GM23248 (cell line): ENCODE data around the gene ERN1. TPM values are rescaled to one million over a fixed set of nuclear protein-coding genes. Genes with fewer than 3 reads are reported as not detected.

Experiments
- DNase-seq: peaks from one replicate; pipeline ENCODE4 v3.0.0-alpha.2; 2015
- H2AFZ ChIP-seq: fragments of 200-600 bp; sonication (generic); 2 replicates; pipeline ENCODE4 v1.6.1; 2016; ENCODE audit warnings: antibody characterized with exemption
- H3F3A ChIP-seq: fragments of 200-600 bp; sonication (generic); 2 replicates; pipeline ENCODE4 v1.6.1; 2016; ENCODE audit warnings: mild to moderate bottlenecking, antibody characterized with exemption, mixed run types; ENCODE audit not compliant: insufficient read depth
- H3K27ac ChIP-seq: fragments of 200-600 bp; sonication (generic); 2 replicates; pipeline ENCODE4 v1.5.1; 2016; ENCODE audit warnings: mild to moderate bottlenecking
- H3K27me3 ChIP-seq: fragments of 200-600 bp; sonication (generic); replicated peaks from 2 replicates; pipeline ENCODE4 v1.6.1; 2016; ENCODE audit warnings: mild to moderate bottlenecking; ENCODE audit not compliant: insufficient read depth
- H3K36me3 ChIP-seq: fragments of 200-600 bp; sonication (generic); 2 replicates; pipeline ENCODE4 v1.6.1; 2016; ENCODE audit warnings: low read depth, mild to moderate bottlenecking
- H3K4me1 ChIP-seq: fragments of 200-600 bp; sonication (generic); 2 replicates; pipeline ENCODE4 v1.6.1; 2016; ENCODE audit warnings: mild to moderate bottlenecking; ENCODE audit not compliant: insufficient read depth
- H3K4me2 ChIP-seq: fragments of 200-600 bp; sonication (generic); one replicate; pipeline ENCODE4 v1.6.1; 2016; ENCODE audit warnings: mild to moderate bottlenecking; ENCODE audit not compliant: unreplicated experiment
- H3K4me3 ChIP-seq: fragments of 200-600 bp; sonication (generic); 2 replicates; pipeline ENCODE4 v1.5.1; 2016; ENCODE audit warnings: mild to moderate bottlenecking
- H3K79me2 ChIP-seq: fragments of 200-600 bp; sonication (generic); 2 replicates; pipeline ENCODE4 v1.6.1; 2016; ENCODE audit warnings: mild to moderate bottlenecking; ENCODE audit not compliant: insufficient read depth
- H3K9ac ChIP-seq: fragments of 200-600 bp; sonication (generic); 2 replicates; pipeline ENCODE4 v1.6.1; 2016; ENCODE audit warnings: mild to moderate bottlenecking
- H3K9me2 ChIP-seq: fragments of 200-600 bp; sonication (generic); 2 replicates; pipeline ENCODE4 v1.6.1; 2016; ENCODE audit warnings: mixed run types, mild to moderate bottlenecking, moderate library complexity; ENCODE audit not compliant: insufficient read depth
- H3K9me3 ChIP-seq: fragments of 200-600 bp; sonication (generic); one replicate; pipeline ENCODE4 v1.6.1; 2017; ENCODE audit warnings: low read depth
- H4K20me1 ChIP-seq: fragments of 200-600 bp; sonication (generic); 2 replicates; pipeline ENCODE4 v1.6.0; 2016; ENCODE audit not compliant: insufficient read depth
- EZH2 ChIP-seq: fragments of 200-600 bp; sonication (generic); IDR thresholded peaks from 2 replicates; pipeline ENCODE4 v1.6.1; 2018; ENCODE audit warnings: antibody characterized with exemption, mild to moderate bottlenecking; ENCODE audit not compliant: insufficient read depth, poor library complexity, severe bottlenecking
- EZH2phosphoT487 ChIP-seq: fragments of 200-600 bp; sonication (generic); IDR thresholded peaks from 2 replicates; pipeline ENCODE4 v1.6.1; 2018; ENCODE audit warnings: antibody characterized with exemption, moderate library complexity, mild to moderate bottlenecking, low read depth; ENCODE audit not compliant: insufficient read depth
- WGBS, 2 experiments: methylation state at CpG; one replicate each; pipeline ENCODE4 v1.1.6; 2015 to 2017; ENCODE audit warnings: low lambda C conversion rate in 2 of 2, low coverage in 1 of 2; ENCODE audit errors: missing lambda C conversion rate in 2 of 2; 5-methylcytosine and 5-hydroxymethylcytosine counted together
- in situ Hi-C: fragments of 300-500 bp; cut with MboI; formaldehyde crosslinking; loops from 2 replicates; pipeline ENCODE4 v1.15.0; 2020
- polyA plus RNA-seq: library from polyadenylated mRNA; unstranded; fragments of >200 nt; fragmentation: Nextera tagmentation; extraction: Ambion mirVana; gene quantifications from 2 replicates; pipeline ENCODE4 v1.2.1, GENCODE V29; 2016
- total RNA-seq: library from RNA; depleted of rRNA; stranded (reverse); fragments of >200 nt; shearing (Covaris generic); gene quantifications from 2 replicates; pipeline ENCODE4 v1.2.3, GENCODE V29; 2014

Gene ERN1
- total and polyA plus RNA-seq, 2 experiments from 2014 or later: 5.8 to 9.9 TPM

DNA sequence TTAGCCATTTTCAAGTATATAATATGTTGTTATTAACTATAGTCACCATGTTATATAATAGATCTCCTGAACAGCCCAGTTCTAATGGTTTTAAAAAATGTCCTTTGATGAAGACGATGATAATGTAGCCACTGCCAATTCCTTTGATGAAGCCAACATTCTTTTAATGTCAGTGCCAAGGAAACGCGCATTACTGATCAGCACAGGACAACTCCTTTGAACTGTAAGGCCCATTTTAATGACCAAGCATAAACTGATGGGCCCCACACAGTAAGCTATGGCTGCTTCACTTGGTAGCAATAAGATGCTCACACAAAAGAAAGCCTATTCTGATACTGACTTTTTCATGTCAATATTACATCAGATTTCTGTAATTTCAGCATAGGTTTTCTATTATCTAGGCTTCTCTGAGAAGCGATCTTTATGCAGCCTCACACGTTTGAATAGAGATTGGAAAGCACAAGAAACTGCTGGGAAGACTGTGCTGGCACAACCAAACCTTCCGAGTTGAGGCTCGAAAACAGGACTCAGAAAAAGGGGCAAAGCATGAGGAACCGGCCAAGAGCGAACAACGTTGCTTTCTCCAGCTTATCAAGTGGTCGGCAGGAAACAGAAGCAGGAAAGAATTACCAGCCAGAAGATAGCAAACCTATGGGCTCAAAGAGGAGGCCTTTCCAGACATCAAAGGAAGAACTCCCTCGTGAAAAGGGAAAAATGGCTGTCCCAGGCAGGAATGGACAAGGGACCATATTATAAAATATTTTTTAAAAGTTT is 19.4 kb downstream of the ERN1 start:
- in situ Hi-C loops: no loop called here
- peaks cover 86% of the 10 kb centered on the region for H3K79me2 ChIP-seq
- peaks cover 17% of the 10 kb centered on the region for H3K4me1 ChIP-seq
- no peaks in the 10 kb centered on the region for H3K9me3 ChIP-seq
- peaks cover 17% of the 10 kb centered on the region for H3F3A ChIP-seq
- no peak overlapping the region for H2AFZ ChIP-seq
- H3K27ac ChIP-seq: no peak overlapping the region
- H3K9me2 ChIP-seq: no peaks in the 10 kb centered on the region
- H3K4me3 ChIP-seq: no peak overlapping the region
- no peak for DNase-seq
- no peaks in the 10 kb centered on the region for H4K20me1 ChIP-seq
- H3K27me3 ChIP-seq: no peaks in the 10 kb centered on the region
- TF ChIP-seq EZH2: no peak
- TF ChIP-seq EZH2phosphoT487: no peak
- H3K36me3 ChIP-seq: no peaks in the 10 kb centered on the region
- WGBS, 2 experiments: 87 to 91% methylated on average over 12 of the region's 12 CpGs
- H3K9ac ChIP-seq: no peak overlapping the region
- H3K4me2 ChIP-seq: no peak overlapping the region

DNA sequence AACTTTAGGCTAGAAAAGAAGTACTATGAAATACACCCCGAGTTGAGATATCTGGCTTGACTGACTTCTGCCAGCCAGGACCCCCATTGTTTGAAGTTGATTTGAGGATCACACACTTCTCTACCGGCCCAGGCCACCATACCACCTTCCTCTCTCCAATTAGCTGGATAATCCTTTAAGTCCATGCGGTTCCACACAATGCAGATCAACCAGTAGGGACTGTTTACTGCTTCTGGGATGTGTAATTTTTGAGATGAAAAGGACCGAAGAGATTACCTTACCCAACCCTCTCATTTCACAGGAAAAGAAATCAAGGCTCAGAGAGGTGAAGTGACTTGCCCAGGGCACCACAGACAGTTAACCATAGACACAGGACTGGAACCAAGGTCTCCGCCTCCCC is 20.5 kb downstream of the ERN1 start:
- Histone ChIP-seq H3K9me3 (no peaks in the 10 kb centered on the region), H3K9ac (no peak overlapping the region), H3F3A (peaks cover 6% of the 10 kb centered on the region), H3K4me2 (no peak overlapping the region), H3K4me3 (no peak overlapping the region), H3K27me3 (no peaks in the 10 kb centered on the region), H3K27ac (no peak overlapping the region), H3K79me2 (peaks cover 96% of the 10 kb centered on the region), H3K9me2 (no peaks in the 10 kb centered on the region), H3K36me3 (no peaks in the 10 kb centered on the region), H2AFZ (no peak overlapping the region), H4K20me1 (no peaks in the 10 kb centered on the region), H3K4me1 (peaks cover 5% of the 10 kb centered on the region; the same call in 1 of the 2 replicates)
- WGBS, 2 experiments: 89 to 91% methylated on average over 5 of the region's 5 CpGs
- no peak for DNase-seq
- TF ChIP-seq EZH2phosphoT487 (no peak), EZH2 (no peak)
- in situ Hi-C loops: no loop called here

DNA sequence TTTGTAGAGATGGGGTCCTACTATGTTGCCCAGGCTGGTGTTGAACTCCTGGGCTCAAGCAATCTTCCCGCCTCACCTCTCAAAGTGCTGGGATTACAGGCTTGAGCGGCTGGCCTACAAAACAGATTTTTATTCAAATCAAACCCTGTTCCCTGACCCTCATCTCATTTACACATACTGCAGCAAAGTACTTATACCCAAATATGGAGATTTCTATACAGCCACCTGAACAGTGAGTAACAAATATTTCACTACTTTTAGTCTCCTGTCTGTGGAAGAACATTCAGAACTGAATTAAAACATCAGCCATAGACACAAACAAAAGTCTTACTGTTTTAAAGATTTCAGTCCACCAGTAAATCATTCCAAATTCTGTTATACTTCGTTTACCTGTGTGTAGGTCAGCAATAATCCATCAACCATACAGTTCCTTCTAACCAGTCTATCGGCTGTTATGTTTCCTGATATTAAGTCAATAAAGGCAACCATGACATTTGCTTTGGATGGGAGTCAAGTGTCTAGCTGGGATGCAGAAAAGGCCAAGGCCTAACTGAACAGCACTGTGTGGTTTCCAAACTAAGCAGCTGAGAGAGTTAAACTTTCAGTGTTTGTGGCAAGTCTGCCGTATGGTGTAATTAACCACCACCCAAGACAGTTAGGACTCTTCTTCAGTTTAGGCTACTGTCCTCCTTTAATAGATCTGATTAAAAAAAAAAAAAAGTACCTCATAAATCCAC is 22.3 kb downstream of the ERN1 start:
- H3K4me1 ChIP-seq: peaks cover 11% of the 10 kb centered on the region; the same call in 1 of the 2 replicates
- no peak for TF ChIP-seq EZH2
- TF ChIP-seq EZH2phosphoT487: no peak
- peaks cover 93% of the 10 kb centered on the region for H3K79me2 ChIP-seq
- no peak overlapping the region for H3K9ac ChIP-seq
- no peaks in the 10 kb centered on the region for H3K36me3 ChIP-seq
- H3K4me2 ChIP-seq: no peak overlapping the region
- WGBS, 2 experiments: 75 to 83% methylated on average over 5 of the region's 5 CpGs
- in situ Hi-C loops: no loop called here
- no peaks in the 10 kb centered on the region for H3K9me2 ChIP-seq
- H3K27me3 ChIP-seq: no peaks in the 10 kb centered on the region
- H3F3A ChIP-seq: no peaks in the 10 kb centered on the region
- H3K27ac ChIP-seq: no peak overlapping the region
- H3K9me3 ChIP-seq: no peaks in the 10 kb centered on the region
- no peaks in the 10 kb centered on the region for H4K20me1 ChIP-seq
- no peak for DNase-seq
- H3K4me3 ChIP-seq: no peak overlapping the region
- H2AFZ ChIP-seq: no peak overlapping the region

DNA sequence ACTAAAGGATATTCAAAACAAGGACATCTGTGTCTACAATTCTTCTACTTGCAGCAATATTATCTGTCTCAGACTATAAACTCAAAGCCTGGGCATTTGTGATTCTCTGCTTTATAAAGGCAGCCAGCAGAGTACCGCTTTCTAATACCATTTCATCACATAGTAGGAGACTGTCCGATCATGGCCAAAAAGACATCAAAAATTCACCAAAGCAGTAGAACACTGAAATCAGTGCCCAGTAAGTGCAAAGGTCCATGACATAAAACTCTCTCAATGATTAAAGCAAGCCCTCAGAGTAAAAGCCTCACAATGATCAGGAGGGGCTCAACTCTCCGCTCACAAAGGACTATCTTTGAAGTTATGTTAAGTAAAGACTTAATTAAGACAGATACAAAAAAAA is 23.0 kb downstream of the ERN1 start:
- in situ Hi-C loops: no loop called here
- H3K9me2 ChIP-seq: no peaks in the 10 kb centered on the region
- WGBS, 2 experiments: 97% methylated on average over 3 of the region's 3 CpGs

More for the DNA sequence above, 23.0 kb downstream of the ERN1 start:
- no peak overlapping the region for H3K4me3 ChIP-seq
- no peaks in the 10 kb centered on the region for H3K9me3 ChIP-seq
- H3F3A ChIP-seq: no peaks in the 10 kb centered on the region
- H3K4me1 ChIP-seq: peaks cover 11% of the 10 kb centered on the region; the same call in 1 of the 2 replicates
- no peaks in the 10 kb centered on the region for H3K27me3 ChIP-seq
- H4K20me1 ChIP-seq: no peaks in the 10 kb centered on the region
- H3K4me2 ChIP-seq: no peak overlapping the region
- H2AFZ ChIP-seq: no peak overlapping the region
- TF ChIP-seq EZH2phosphoT487 (no peak), EZH2 (no peak)
- H3K79me2 ChIP-seq: peaks cover 93% of the 10 kb centered on the region
- H3K27ac ChIP-seq: no peak overlapping the region
- no peak for DNase-seq
- H3K9ac ChIP-seq: no peak overlapping the region
- H3K36me3 ChIP-seq: no peaks in the 10 kb centered on the region
